Suppressor macrophage treated with lipopolysaccharide for 4 hours (primary cell): ENCODE measurements around the gene GIPR.
"Not testable (repeated sequence)": the region's sequence is repeated elsewhere in the genome, so short reads cannot be mapped to it uniquely, and the experiment has no call there.

ENCODE experiments used
- DNase-seq: peaks from one replicate; pipeline ENCODE4 v3.0.0-alpha.2; 2020

GIPR gene, protein sequence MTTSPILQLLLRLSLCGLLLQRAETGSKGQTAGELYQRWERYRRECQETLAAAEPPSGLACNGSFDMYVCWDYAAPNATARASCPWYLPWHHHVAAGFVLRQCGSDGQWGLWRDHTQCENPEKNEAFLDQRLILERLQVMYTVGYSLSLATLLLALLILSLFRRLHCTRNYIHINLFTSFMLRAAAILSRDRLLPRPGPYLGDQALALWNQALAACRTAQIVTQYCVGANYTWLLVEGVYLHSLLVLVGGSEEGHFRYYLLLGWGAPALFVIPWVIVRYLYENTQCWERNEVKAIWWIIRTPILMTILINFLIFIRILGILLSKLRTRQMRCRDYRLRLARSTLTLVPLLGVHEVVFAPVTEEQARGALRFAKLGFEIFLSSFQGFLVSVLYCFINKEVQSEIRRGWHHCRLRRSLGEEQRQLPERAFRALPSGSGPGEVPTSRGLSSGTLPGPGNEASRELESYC

DNA sequence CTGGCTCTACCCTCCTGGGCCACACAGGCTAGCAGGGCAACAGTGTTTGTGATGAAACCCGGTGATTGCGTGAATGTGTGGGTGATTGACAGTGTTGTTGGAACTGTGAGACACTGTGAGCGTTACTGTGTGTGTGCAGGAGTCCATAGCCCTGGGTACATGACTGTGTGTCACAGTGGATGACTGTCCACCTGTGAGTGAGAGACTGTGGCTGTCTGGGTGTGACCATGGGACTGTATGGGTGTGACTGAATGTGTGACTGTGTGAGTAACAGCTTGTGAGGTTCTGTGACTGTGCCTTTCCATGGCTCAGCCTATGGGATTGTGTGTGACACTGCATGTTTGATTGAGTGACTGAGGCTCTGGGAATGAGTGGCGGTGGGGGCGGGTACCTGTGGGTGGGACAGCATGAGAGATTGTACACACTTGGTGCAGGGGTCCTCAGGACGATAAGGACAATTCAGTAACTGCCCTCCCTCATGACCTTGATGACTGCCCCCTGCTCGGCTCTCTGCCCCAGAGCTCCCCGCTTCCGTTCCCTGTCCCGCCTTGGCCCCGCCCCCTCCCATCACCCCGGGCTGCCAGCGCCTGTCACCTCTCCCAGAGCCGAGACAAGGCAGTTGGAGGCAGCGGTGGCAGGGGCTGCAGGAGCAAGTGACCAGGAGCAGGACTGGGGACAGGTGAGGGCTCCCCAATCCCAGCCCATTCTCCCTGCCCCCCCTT, at the start of gene GIPR:
TSS of gene GIPR (plus strand) at position 602 of the 722 bp plus-strand sequence. CDS start 1,300 bp downstream, outside the sequence.
- DNase-seq: peak; percentile 77

DNA sequence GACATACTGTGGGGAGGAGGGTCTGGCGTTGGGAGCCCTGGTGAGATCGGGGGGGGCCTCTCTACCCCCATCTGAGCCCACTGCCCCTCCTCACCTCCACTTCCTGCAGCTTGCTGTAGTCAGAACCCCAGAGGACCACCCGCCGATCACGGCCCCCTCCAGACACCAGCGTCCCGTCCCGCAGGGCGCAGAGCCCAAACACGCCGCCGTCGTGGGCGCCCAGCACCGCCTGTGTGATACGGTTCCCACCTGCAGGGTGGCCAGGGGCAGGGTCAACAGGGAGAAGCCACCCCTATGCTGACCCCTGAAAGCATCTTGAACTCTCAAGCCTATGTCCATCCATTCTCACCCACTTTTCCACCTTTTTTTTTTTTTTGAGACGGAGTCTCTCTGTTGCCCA, 46.6 kb upstream of the GIPR start:
- DNase-seq: no peak

DNA sequence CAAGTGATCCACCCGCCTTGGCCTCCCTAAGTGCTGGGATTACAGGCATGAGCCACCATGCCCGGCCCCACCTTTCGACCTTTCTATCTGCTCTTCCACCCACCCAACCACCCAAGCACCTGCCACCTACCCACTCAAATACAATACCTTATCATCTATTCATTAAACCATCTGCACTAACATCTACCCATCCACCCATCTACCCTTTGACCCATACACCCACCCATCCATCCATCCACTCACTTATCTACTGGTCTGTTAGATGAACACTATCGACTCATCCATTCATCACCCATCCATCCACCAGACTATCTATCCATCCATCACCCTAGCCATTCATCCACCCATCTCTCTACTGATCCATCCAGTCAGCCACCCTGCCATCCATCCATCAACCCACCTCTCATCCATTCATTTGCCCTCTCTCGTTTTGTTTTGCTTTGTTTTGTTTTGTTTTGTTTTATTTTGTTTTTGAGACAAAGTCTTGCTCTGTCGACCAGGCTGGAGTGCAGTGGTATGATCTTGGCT, 46.0 kb upstream of the GIPR start:
- DNase-seq: no peak

DNA sequence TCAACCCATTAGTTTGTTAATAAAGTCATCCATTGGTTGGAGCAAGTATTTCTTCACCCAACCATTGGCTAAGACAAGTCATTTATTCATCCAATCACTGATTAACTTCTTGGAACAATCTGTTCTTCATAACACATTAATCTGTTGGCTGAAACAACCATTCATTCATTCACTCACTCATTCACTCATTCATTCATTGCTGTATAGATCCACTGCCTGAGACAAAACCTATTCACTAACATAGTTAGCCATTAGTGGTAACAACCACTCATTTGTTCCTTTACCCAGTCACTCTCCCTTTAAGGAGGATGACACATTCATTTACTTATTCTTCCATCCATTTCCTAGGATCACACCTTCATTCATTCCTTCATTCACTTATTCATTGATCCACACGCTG, 44.0 kb upstream of the GIPR start:
- no peak for DNase-seq

DNA sequence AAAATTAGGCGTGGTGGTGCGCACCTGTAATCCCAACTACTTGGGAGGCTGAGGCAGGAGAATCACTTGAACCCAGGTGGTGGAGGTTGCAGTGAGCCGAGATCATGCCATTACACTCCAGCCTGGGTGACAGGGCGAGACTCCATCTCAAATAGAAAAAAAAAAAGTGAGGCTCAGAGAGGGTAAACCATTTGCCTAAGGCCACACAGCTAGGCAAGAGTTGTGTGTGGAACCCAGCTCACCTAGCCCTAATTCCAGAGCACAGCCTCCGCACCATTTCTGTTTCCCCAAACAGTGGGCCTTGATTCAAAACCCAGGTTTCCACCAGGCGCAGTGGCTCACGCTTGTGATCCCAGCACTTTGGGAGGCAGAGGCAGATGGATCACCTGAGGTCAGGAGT, 39.8 kb upstream of the GIPR start:
- DNase-seq: not testable (repeated sequence)

DNA sequence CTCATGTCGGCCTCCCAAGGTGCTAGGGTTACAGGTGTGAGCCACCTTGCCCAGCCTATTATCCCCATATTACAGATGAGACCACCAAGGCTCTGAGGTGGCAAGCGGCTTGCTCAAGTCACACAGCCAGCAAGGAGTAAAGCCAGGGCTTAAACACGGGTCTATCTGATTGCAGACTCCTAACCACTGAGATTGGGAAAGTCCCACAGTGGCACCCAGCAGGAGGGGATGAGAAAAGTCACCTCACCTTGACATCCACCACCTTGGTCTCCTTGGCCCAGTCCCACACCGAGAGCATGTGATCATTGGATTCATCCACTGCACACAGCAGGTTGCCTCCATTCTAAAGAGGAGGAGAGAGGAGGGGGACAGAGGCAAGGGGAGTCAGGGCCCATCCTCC, 38.3 kb upstream of the GIPR start:
- no peak for DNase-seq

DNA sequence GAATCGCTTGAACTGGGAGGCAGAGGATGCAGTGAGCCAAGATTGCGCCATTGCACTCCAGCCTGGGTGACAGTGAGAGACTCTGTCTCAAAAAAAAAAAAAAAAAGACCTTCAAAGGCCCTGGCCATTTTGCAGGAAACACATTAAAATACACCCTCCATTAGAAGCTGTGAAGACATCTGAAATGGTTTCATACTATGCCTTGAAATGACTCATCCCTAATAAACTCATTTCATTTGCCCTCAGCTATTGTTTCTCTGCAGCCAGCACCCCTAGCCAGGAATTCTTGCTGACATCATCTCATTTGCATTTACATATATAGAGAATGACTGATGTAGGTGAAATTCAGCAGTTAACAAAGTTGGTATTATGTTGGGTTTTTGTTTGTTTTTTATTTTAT, 37.6 kb upstream of the GIPR start:
- peak; percentile 75 for DNase-seq

DNA sequence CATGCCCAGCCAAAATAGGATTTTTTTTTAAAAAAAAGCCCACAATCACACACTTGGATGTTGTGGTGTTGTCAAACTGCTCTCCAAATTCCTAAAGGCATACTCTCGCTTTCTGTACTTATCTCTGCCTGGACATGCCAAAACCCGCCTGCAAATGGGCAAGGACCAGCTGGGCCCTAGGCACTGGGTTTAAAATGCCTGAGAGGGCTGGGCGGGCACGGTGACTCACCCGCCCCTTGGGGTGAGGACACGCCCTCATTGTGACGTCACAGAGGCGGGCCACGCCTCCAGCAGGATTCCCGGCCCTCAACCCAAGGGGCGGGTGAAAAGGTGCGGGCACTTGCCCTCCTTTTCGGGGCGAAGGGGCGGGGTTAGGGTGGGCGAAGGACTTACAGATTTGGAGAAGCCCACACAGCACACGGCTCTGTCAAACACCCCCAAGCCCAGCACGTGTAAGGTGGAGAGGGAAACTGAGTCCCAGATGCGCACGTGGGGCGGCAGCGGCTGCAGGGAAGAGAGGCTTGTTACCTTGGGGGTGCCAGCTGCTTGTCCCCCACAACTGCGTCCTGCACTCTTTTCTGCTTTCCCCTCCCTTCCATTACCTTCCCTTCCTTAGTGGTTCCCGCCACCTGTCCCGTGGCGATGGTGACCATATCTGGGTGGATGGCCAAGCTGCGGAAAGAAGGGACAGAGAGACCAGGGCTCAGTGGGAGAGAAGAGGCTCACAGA, 35.4 kb upstream of the GIPR start:
- peak; percentile 59 for DNase-seq

DNA sequence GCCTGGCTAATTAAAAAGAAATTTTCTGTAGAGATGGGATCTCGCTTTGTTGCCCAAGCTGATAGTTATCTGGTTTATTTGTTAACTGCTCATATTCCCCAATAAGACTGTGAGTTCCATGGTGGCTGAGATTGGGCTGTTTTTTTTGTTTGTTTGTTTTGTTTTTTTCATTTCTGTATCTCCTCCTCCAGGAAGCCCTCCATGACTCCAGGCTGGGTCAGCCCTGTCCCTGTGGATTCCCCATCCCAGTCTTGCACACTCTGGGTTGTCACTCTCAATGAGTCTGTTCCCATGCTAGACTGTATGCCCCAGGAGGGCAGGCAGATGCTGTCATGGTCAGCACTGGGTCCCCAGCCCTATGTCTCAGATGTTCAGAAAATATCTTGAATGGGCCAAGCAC, 31.7 kb upstream of the GIPR start:
- no peak for DNase-seq

DNA sequence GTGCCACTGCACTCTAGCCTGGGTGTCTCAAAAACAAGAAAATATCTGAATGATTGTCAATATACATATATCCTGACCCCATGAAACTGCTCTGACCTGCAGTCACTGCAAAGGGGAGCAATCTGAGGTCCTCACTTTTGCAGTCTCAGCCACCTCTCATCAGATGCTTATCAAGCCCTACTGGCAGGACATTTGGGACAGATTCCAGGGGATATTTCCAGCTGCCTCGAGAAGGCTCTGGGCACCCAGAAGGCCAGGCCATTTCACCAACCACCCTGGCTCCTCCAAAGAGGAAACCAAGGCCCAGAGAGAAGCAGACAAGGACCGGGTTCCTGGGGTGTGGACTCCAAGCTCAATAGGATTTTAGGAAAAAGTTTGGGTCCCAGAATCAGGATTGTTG, 31.1 kb upstream of the GIPR start:
- DNase-seq: no peak

DNA sequence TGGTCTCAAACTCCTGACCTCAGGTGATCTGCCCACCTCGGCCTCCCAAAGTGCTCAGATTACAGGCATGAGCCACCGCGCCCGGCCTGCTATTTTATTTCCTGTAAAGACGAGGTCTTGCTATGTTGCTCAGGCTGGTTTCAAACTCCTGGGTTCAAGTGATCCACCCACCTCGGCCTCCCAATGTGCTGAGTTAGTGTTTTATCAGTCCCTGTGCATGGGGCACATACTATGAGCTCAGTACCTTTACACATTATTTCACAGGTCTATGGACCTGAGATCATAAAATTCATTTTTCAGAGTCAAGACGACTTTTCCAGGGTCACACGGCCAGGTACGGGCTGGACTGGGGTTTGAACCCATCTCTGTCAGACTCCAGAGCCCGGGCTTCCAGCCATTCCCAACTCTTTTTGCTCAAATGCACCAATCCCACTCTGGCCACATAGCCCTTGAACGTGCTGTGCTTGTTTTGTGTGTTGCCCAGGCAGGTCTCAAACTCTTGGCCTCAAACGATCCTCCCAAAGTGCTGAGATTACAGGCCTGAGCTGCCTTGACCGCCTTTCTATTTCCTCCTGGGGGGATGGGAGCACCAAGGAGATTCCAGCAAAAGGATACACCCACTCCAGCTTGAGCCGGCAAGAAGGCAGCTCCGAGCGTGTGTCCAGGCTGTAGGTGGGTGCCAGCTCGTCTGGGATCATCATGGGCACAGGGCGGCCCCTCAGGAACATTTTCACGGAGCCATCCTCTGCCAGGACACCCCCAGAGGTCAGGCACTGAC, 29.9 kb upstream of the GIPR start:
- no peak for DNase-seq

DNA sequence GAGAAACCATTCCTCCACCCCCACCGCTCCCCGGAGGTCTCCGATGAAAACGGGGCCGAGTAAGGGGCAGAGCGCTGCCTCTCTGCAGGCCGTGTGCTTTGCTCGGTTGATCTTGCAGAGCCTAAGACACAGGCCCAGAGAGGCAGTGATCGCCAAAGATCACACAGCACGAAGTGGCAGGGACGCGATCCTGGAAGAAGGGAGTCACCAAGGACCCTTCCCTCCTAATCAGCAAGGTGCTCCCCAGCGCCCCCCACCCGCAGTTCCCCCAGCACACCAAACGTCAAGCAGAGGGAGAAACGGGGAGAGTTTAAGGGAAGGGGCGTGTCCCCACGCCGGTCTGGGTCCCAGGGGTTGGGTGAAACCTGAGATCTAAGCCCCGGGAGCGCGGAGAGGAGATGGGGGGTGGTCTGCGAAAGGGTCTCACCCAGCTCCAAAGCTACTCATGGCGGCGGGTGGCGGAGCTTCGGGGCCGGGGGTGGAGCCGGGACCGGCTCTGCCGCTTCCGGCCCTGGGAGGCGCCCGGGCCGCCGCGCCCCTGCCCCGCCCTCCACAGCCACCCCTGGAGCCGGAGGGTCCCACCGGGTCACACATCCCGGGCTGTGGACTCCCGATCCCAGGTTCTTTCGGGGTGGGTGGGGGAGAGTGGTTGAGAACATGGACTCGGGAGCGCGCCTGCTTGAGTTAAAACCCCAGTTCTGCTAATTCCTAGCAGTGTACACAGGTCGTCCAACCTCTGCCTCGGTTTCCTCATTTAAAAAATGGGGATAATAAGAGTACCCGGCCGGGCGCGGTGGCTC, 28.9 kb upstream of the GIPR start, which contains the start of gene EML2:
TSS of gene EML2 (minus strand) at position 468 of the 800 bp plus-strand sequence. CDS start at position 447, 21 bp downstream.
- peak; percentile 63 for DNase-seq

DNA sequence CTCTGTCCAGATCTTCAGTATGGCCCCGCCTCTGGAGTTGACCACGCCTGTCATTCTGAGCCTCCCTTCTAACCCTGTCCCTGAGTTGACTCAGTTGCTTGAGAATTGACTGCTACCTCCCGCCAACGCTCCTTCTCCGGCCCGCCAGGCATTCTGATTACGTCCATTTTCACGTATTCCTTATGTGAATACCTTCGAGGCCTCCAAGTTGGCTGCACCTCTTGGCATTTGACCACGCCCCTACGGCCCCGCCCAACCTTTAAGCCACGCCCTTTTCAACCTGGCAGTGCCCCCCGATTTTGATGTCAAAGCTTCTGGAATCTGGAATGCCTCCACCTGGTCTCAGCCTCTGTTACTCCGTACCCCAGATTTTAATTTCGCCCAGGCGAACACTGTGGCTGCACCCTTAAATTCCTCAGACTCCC, 27.2 kb upstream of the GIPR start:
- DNase-seq: no peak

DNA sequence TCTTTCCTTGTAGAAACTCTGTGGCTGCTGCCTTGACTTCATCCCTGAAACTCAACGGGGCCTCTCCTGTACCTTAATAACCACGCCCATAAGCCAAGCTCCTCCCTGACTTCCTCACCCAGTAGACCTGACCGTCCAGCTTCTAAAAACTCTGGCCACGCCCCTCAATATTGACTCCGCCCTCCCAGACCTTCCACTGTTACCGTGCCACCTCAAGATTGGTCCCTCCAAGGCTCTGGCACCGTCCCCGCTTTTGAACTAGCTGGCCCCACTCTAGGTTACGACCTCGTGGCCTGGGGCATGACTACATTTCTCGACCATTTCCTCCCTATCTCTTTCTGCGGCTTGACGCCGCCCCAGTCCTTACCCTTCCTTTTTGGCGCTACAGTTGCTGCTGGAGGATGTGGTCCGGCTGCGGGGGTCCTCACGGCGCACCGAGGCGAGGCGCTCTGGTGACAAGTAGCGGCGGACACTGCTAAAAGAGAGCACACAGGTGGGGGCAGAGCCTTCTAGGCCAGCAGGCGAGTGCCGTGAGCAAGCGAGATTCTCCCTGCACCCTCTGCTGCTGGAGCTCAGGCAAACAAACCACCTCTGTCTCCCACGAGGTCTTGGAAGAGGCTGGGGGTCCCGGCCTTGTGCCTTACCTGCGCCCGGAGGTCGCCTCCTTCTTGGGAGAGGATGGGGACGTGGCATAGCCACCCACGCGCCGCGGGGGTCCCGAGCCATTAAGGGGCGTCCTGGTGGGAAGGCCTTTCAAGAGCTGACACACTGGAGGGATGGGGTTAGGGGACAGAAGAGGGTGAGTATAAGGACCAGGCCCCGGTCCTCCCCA, 26.5 kb upstream of the GIPR start:
- peak; percentile 81 for DNase-seq

DNA sequence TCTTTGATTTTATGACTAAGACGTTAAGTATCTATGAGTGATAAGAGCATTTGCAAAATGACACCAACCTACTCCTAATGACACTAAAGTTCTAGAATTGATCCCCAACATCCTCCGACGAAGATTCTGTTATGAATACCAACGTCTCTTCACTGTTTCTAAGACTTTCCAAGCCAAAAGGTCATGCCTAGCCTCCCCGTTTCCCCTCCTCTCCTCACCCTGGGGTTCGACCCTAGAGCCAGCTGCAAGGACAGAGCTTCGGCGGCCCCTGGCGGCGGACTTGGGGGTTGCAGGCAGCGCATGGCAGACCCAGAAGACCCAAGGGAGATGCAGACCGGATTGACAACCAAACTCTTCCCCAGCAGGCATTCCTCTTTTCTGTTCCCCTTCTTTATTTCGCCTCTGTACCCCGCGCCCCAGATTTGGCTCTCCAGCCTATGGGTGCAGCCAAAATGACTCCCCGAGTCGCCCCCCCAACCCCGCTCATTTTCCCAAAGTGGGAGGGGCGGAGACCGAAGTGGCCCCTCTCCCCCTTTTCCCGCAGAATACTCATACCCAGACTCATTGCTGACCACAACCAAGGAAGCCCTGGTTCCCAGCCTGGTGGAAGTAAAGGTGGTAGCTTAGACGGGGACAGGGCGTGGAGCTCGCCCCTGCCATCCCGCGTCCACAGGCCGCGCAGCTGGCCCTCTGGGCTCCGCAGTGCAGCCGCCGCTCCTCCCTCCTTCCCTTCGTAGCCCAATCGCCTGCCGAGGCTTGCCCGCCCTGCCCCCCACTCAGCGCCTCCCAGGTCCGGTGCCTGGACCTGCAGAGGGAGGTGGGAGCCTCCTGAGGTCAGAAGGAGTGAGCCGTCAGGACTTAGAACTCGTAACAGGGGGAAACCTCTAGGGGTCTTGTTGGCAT, 24.7 kb upstream of the GIPR start:
- peak; percentile 87 for DNase-seq

DNA sequence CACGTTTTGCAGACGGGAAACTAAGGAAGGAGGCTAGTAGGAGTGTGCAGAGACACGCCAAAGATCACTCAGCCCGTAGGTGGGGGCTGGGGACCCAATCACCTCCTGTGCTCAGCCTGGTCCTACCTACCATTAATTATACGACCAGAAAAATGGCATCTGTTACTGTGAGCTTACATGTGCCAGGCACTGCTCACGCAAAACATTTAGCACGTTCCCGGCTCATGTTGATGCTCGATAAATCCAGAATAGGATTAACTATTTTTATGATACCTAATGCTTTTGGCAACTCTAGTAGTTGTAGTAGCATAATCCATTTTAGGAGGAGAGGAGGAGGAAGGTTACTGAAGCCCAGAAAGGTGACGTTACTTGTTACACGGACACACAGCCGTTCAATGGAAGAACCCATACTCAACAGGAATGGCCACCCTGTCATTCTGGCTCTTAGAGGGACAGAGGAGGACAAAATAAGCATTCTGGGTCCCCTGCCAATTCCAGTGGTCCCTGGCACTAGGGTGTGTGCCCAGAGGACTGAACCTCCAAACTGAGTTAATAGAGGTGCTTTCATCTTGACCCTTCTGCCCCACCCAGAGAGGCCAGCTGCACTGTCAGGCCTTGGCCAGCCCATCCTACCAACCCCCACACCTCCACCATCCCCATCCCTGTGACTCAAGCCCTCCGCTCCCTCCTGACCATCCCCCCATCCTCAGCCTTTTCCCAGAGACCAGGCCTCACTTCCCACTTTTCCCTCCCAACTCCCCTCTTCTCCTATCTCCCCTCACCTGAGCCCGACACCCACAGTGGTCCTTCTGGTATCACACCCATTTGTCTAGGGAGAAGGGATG, 23.9 kb upstream of the GIPR start:
- DNase-seq: no peak

DNA sequence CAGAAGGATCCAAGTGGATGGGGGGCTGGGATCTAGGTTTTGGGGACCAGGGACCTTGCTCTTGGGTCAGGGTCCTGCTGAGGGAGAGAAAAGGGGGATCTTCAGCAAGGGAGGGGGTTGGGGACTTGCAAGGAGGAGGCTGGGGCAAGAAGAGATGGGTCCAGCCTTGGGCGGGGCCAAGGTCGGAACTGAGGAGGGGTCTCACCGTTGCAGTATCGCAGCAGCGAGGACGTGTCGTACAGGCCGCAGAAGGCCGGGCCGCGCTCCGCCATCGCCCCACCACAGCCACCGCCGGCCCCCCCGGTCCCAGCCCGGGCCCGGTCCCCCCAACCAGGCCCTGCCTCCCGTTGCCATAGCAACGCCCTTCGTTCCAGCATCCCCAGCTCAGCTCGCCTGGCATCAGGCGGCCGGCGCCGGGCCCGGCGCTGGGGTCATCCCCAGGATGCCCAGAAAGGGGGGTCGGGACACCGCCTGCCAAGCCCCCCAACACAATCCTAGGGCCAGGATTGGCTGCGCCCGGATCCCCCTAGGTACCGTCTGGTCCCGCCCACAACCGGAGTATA, 22.9 kb upstream of the GIPR start:
- DNase-seq: no peak
